HepG2 (cell line): ENCODE measurements around the gene SMIM10L1. TPM values are rescaled to one million over a fixed set of nuclear protein-coding genes. Genes with fewer than 3 reads are reported as not detected.

Experiments used
- ATAC-seq: fragments of 200-7000 bp; cut with Tn5 transposase; 3 replicates; pipeline ENCODE4 v1.9.1; 2020; ENCODE audit warnings: mild to moderate bottlenecking, moderate library complexity
- Bru-seq: library from RNA; stranded (reverse); fragments of 400-500 nt; gene quantifications from one replicate; lab custom pipeline; 2021; lab: Mats Ljungman, UMichigan
- BruChase-seq, 2 experiments: library from RNA; stranded (reverse); fragments of 400-500 nt; gene quantifications; one replicate each; lab custom pipeline; 2021; lab: Mats Ljungman, UMichigan
- BruUV-seq: library from RNA; stranded (reverse); fragments of 400-500 nt; replicated peaks from 2 replicates; lab custom pipeline; 2021; lab: Mats Ljungman, UMichigan
- CTCF ChIA-PET: fragments of 300-600 bp; formaldehyde crosslinking; extraction: SDS; loops from one replicate; lab custom pipeline; 2021; ENCODE audit warnings: low total read pairs, inconsistent platforms, low intra/inter-chr PET ratio; lab: Yijun Ruan, JAX
- POLR2A ChIA-PET: fragments of 350-600 bp; sonication (Branson Sonifier 250); formaldehyde crosslinking; loops from one replicate; lab custom pipeline; 2020; ENCODE audit warnings: antibody characterized with exemption, inconsistent platforms; lab: Yijun Ruan, JAX
- DNase-seq: peaks from one replicate; pipeline ENCODE4 v3.0.0-alpha.2; 2015; ENCODE audit warnings: low spot score
- FAIRE-seq: peaks from 3 replicates; lab custom pipeline; 2011; peaks lifted over from hg19 to GRCh38; lab: Jason Lieb, UNC
- H2AFZ ChIP-seq: one replicate; pipeline ENCODE4 v1.6.1; 2011; ENCODE audit warnings: low read length, inconsistent platforms
- H3K27ac ChIP-seq: fragments of 300-600 bp; 3 replicates; pipeline ENCODE4 v1.8.0; 2011; ENCODE audit warnings: mixed run types, mild to moderate bottlenecking, mixed read lengths, low read length, inconsistent platforms; ENCODE audit not compliant: insufficient read depth; ENCODE audit errors: extremely low read length
- H3K27me3 ChIP-seq, 2 experiments: fragments of 200-600 bp in 1 of 2; 2 replicates in 1 of 2; 3 replicates in 1 of 2; pipeline versions ENCODE4 v1.6.0 to v1.8.0; 2011; ENCODE audit warnings: low read length in 2 of 2, mild to moderate bottlenecking in 2 of 2, moderate library complexity in 2 of 2, inconsistent platforms in 1 of 2; ENCODE audit not compliant: insufficient read depth in 2 of 2, control insufficient read depth in 1 of 2
- H3K36me3 ChIP-seq, 2 experiments: fragments of 200-600 bp in 1 of 2; replicated peaks in 1 of 2; 2 replicates in 1 of 2; 3 replicates in 1 of 2; pipeline versions ENCODE4 v1.5.1 to v1.8.0; 2011; ENCODE audit warnings: low read length in 2 of 2, inconsistent platforms in 1 of 2; ENCODE audit not compliant: insufficient read depth in 2 of 2, control insufficient read depth in 1 of 2
- H3K4me1 ChIP-seq: 2 replicates; pipeline ENCODE4 v1.5.1; 2012; ENCODE audit warnings: low read length, inconsistent platforms; ENCODE audit not compliant: insufficient read depth
- H3K4me2 ChIP-seq: 2 replicates; pipeline ENCODE4 v1.6.0; 2011; ENCODE audit warnings: low read depth, low read length, inconsistent platforms
- H3K4me3 ChIP-seq, 3 experiments: fragments of 200-600 bp in 1 of 3; sonication (generic), shearing (Covaris generic) in 1 of 3; replicated peaks in 1 of 3; 2 replicates each; pipeline ENCODE4 v1.5.1; 2011 to 2016; ENCODE audit warnings: low read length in 3 of 3, inconsistent platforms in 2 of 3, low read depth in 2 of 3, mild to moderate bottlenecking in 2 of 3, control low read depth in 1 of 3, mixed read lengths in 1 of 3; ENCODE audit not compliant: insufficient read depth in 1 of 3
- H3K79me2 ChIP-seq: one replicate; pipeline ENCODE4 v1.6.1; 2011; ENCODE audit warnings: low read length, inconsistent platforms; ENCODE audit not compliant: insufficient read depth
- H3K9ac ChIP-seq: 2 replicates; pipeline ENCODE4 v1.6.0; 2011; ENCODE audit warnings: mild to moderate bottlenecking, low read depth, low read length, inconsistent platforms; ENCODE audit not compliant: insufficient read depth
- H3K9me3 ChIP-seq: 2 replicates; pipeline ENCODE4 v1.5.1; 2012; ENCODE audit warnings: mild to moderate bottlenecking, low read length
- H4K20me1 ChIP-seq: 2 replicates; pipeline ENCODE4 v1.6.0; 2011; ENCODE audit warnings: inconsistent platforms, mild to moderate bottlenecking, low read length, moderate library complexity; ENCODE audit not compliant: insufficient read depth
- HMGA1 ChIP-seq: sonication (generic); formaldehyde crosslinking; conservative IDR thresholded peaks from 2 replicates; pipeline ENCODE4 v1.4.0; 2020; ENCODE audit warnings: missing genetic modification reagents
- KMT2B ChIP-seq: IDR thresholded peaks from 2 replicates; pipeline ENCODE4 v1.6.1; 2016; ENCODE audit warnings: missing genetic modification reagents, missing compliant biosample characterization
- MATR3 ChIP-seq: sonication (generic); formaldehyde crosslinking; IDR thresholded peaks from 2 replicates; pipeline ENCODE4 v1.4.0; 2020; ENCODE audit warnings: missing genetic modification reagents
- SUZ12 ChIP-seq: fragments of 150-350 bp; IDR thresholded peaks from 2 replicates; pipeline ENCODE4 v1.6.1; 2014; ENCODE audit warnings: low read depth, low read length
- ZNF569 ChIP-seq: sonication (generic); formaldehyde crosslinking; IDR thresholded peaks from 2 replicates; pipeline ENCODE4 v1.5.0; 2020; ENCODE audit warnings: mild to moderate bottlenecking, missing genetic modification reagents, moderate library complexity, borderline replicate concordance
- ZNF598 ChIP-seq: sonication (generic); formaldehyde crosslinking; IDR thresholded peaks from 2 replicates; pipeline ENCODE4 v1.5.1; 2020; ENCODE audit warnings: mild to moderate bottlenecking, missing genetic modification reagents, borderline replicate concordance
- ZNF614 ChIP-seq: IDR thresholded peaks from 2 replicates; pipeline ENCODE4 v1.6.1; 2018; ENCODE audit warnings: missing biosample characterization, missing genetic modification reagents, inconsistent platforms, borderline replicate concordance
- WGBS: methylation state at CpG from one replicate; pipeline ENCODE4 v1.1.6; 2017; ENCODE audit warnings: low lambda C conversion rate; 5-methylcytosine and 5-hydroxymethylcytosine counted together
- in situ Hi-C: cut with HindIII; loops from 2 replicates; pipeline ENCODE4 v1.10.0; 2017; ENCODE audit warnings: low pct_unique_long_range_greater_than_20kb; ENCODE audit not compliant: extremely low pct_ligation_motif_present
- intact Hi-C: fragments of 100-400 bp; cut with micrococcal nuclease; formaldehyde crosslinking; loops from one replicate; pipeline ENCODE4 v1.10.0; 2022; ENCODE audit not compliant: unreplicated experiment
- long read RNA-seq, 2 experiments: library from RNA in 1 of 2; library from polyadenylated mRNA in 1 of 2; stranded (forward) in 1 of 2; unstranded in 1 of 2; transcript quantifications; one replicate each; pipeline ENCODE4 v2.0.0, GENCODE V29; 2019 to 2022
- polyA minus RNA-seq, 3 experiments: library from RNA; depleted of rRNA, polyadenylated mRNA; stranded (reverse); fragments of >200 nt; gene quantifications; 2 replicates each; pipeline ENCODE4 v1.2.3, GENCODE V29; 2011; ENCODE audit warnings: low replicate concordance in 1 of 3
- polyA plus RNA-seq, 8 experiments: library from polyadenylated mRNA; depleted of rRNA in 3 of 8; stranded (reverse) in 7 of 8; unstranded in 1 of 8; fragments of >200 nt; fragmentation: Illumina TruSeq in 4 of 8; extraction: Trizol in 4 of 8; gene quantifications; 2 replicates each; pipeline versions ENCODE4 v1.2.1 to v1.2.3, GENCODE V29; 2011 to 2016; ENCODE audit warnings: low read depth in 4 of 8, missing spikeins in 1 of 8, mixed read lengths in 1 of 8; ENCODE audit not compliant: insufficient read depth in 1 of 8
- total RNA-seq, 5 experiments: library from RNA; depleted of rRNA; stranded (reverse); fragments of >200 nt; fragmentation: Illumina TruSeq; extraction: Trizol; gene quantifications; 2 replicates each; pipeline ENCODE4 v1.2.3, GENCODE V29; 2016; ENCODE audit warnings: low read depth in 1 of 5
- TF ChIP-seq, protein P1 (sequence below): sonication (generic); formaldehyde crosslinking; IDR thresholded peaks from 2 replicates; pipeline ENCODE4 v1.5.0; 2020; ENCODE audit warnings: missing genetic modification reagents, mild to moderate bottlenecking, borderline replicate concordance
- TF ChIP-seq, protein P2 (sequence below): IDR thresholded peaks from 2 replicates; pipeline ENCODE4 v1.6.1; 2018; ENCODE audit warnings: missing genetic modification reagents
- TF ChIP-seq, protein P3 (sequence below): sonication (generic); formaldehyde crosslinking; IDR thresholded peaks from 2 replicates; pipeline ENCODE4 v1.5.0; 2020; ENCODE audit warnings: missing genetic modification reagents
- TF ChIP-seq, protein P4 (sequence below): sonication (generic); formaldehyde crosslinking; IDR thresholded peaks from 2 replicates; pipeline ENCODE4 v1.4.0; 2020; ENCODE audit warnings: low read depth, mild to moderate bottlenecking, missing genetic modification reagents

Gene SMIM10L1
- total RNA-seq (2016; rRNA removed; fragmentation: Illumina TruSeq; extraction: Trizol) (11.8 and 12.5 TPM in 2 replicates), polyA plus RNA-seq (2011; rRNA removed) (3.7 and 4.2 TPM in 2 replicates), polyA minus RNA-seq (2011; rRNA and poly(A)+ RNA removed; ENCODE audit: low replicate concordance) (1.9 and 4.0 TPM in 2 replicates), Bru-seq, nascent RNA (percentile 87 among the genes with signal in this experiment), BruChase-seq, experiment 1, labeled RNA remaining after a 6-hour chase (percentile 94 among the genes with signal in this experiment), BruChase-seq, experiment 2, labeled RNA remaining after a 2-hour chase (percentile 89 among the genes with signal in this experiment)
- 7.0 and 8.8 TPM in 2 replicates for total RNA-seq (2016; cell fraction: cytosol; rRNA removed; fragmentation: Illumina TruSeq; extraction: Trizol; ENCODE audit: low read depth)
- total RNA-seq (2016; cell fraction: insoluble cytoplasmic fraction; rRNA removed; fragmentation: Illumina TruSeq; extraction: Trizol): 10.5 and 11.6 TPM in 2 replicates
- total RNA-seq (2016; cell fraction: membrane; rRNA removed; fragmentation: Illumina TruSeq; extraction: Trizol): 13.7 and 15.0 TPM in 2 replicates
- 8.7 and 9.8 TPM in 2 replicates for total RNA-seq (2016; cell fraction: nucleus; rRNA removed; fragmentation: Illumina TruSeq; extraction: Trizol)
- polyA plus RNA-seq (2011; cell fraction: cytosol; rRNA removed): 4.1 and 4.2 TPM in 2 replicates
- polyA plus RNA-seq (2011; cell fraction: nucleus; rRNA removed): 2.9 and 3.3 TPM in 2 replicates
- polyA plus RNA-seq (2012): 7.2 and 9.0 TPM in 2 replicates
- 10.0 and 13.7 TPM in 2 replicates for polyA plus RNA-seq (2016; cell fraction: cytosol; fragmentation: Illumina TruSeq; extraction: Trizol; ENCODE audit: low read depth)
- polyA plus RNA-seq (2016; cell fraction: insoluble cytoplasmic fraction; fragmentation: Illumina TruSeq; extraction: Trizol; ENCODE audit: low read depth): 16.3 and 17.9 TPM in 2 replicates
- polyA plus RNA-seq (2016; cell fraction: membrane; fragmentation: Illumina TruSeq; extraction: Trizol; ENCODE audit: low read depth): 14.9 and 17.2 TPM in 2 replicates
- 10.1 and 11.1 TPM in 2 replicates for polyA plus RNA-seq (2016; cell fraction: nucleus; fragmentation: Illumina TruSeq; extraction: Trizol; ENCODE audit: insufficient read depth, low read depth)
- 3.1 and 3.5 TPM in 2 replicates for polyA minus RNA-seq (2011; cell fraction: cytosol; rRNA and poly(A)+ RNA removed)
- 8.2 and 9.3 TPM in 2 replicates for polyA minus RNA-seq (2011; cell fraction: nucleus; rRNA and poly(A)+ RNA removed)
- long read RNA-seq, experiment 1, full-length matches to known transcripts: 67 of 67 reads
- long read RNA-seq, experiment 1, partial matches to known transcripts: 0 of 67 reads
- long read RNA-seq, experiment 1, other reads (novel, unspliced or antisense): 0 of 67 reads
- long read RNA-seq, experiment 2, full-length matches to known transcripts: 113 of 113 reads
- long read RNA-seq, experiment 2, partial matches to known transcripts: 0 of 113 reads
- long read RNA-seq, experiment 2, other reads (novel, unspliced or antisense): 0 of 113 reads

DNA sequence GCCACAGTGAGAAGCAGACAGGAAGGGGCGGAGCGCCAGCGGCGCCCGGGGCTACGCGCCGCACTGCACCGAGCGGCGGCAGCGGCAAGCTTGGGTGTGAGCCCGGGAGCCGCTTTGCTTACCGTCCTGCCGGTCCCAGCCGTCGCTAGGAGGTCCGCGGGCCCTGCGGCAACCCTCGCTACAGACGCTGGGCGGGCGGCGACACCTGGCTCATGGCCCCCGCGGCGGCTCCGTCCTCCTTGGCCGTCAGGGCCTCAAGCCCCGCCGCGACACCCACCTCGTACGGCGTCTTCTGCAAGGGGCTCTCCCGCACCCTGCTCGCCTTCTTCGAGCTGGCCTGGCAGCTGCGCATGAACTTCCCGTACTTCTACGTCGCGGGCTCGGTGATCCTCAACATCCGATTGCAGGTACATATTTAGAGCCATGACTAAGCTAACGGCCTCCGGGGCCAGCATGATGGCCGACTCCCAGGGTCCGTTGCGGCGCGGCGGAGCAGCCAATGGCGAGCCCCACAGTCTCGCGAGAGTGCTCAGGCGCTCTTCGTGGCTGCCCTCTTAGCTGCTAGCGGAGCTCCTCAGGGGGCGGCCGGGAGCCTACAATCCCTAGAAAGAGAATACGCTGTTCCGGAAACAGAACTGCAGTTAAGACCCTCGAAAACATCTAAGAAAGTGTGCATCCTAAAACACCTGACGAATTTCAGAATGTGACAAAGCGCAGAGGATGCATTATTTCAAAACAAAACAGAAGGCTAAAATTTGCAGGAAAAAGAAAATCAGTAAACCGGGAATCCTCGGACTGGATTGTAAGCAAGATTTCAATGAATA, at the start of gene SMIM10L1:
Gene SMIM10L1, plus strand, starts transcription at position 50 of the 824 bp plus-strand sequence. Its CDS starts 163 bp downstream, at position 213.
- peaks cover 3% of the 10 kb centered on the region in 2 experiments; a peak in 4 of 5 replicates for H3K36me3 ChIP-seq
- peak within 1 kb of the TSS; percentile 75 for H3K4me2 ChIP-seq
- peak within 1 kb of the TSS; percentile 98 for H3K9ac ChIP-seq
- ChIA-PET POLR2A (interaction anchor here (0.6 to 2.1 kb wide), 27 partner anchors 9 to 959 kb away, joined by 3 to 11 read pairs (median 4); partner anchors contain the start of genes GABARAPL1, TAS2R19 and YBX3), CTCF (no interaction called here)
- no TSS peak for BruUV-seq
- peak within 1 kb of the TSS; percentile 46 for H2AFZ ChIP-seq
- 0% methylated on average over 12 of the region's 70 CpGs for WGBS
- DNase-seq (peak; percentile 89), ATAC-seq (peak; percentile 100), FAIRE-seq (peak; percentile 23)
- H3K27ac ChIP-seq: peak within 1 kb of the TSS; percentile 95
- H3K4me1 ChIP-seq: peaks cover 48% of the 10 kb centered on the region
- no peaks in the 10 kb centered on the region for H3K9me3 ChIP-seq
- H3K4me3 ChIP-seq: peak within 1 kb of the TSS; percentile 84 to 94 (median 84)
- intact Hi-C loops: no loop called here
- no peaks in the 10 kb centered on the region; a peak in 1 of 5 replicates for H3K27me3 ChIP-seq
- H3K79me2 ChIP-seq: peaks cover 64% of the 10 kb centered on the region
- in situ Hi-C loops: no loop called here
- H4K20me1 ChIP-seq: peaks cover 22% of the 10 kb centered on the region
- TF ChIP-seq ZNF569 (CRISPR knock-in tag) (no peak), ZNF598 (peak; percentile 86; the same call in 1 of the 2 replicates), KMT2B (CRISPR knock-in tag) (peak; percentile 98), HMGA1 (no peak), SUZ12 (peak; percentile 32; the same call in 1 of the 2 replicates), MATR3 (CRISPR knock-in tag) (no peak), ZNF614 (CRISPR knock-in tag) (no peak)
- TF ChIP-seq, protein P1, sequence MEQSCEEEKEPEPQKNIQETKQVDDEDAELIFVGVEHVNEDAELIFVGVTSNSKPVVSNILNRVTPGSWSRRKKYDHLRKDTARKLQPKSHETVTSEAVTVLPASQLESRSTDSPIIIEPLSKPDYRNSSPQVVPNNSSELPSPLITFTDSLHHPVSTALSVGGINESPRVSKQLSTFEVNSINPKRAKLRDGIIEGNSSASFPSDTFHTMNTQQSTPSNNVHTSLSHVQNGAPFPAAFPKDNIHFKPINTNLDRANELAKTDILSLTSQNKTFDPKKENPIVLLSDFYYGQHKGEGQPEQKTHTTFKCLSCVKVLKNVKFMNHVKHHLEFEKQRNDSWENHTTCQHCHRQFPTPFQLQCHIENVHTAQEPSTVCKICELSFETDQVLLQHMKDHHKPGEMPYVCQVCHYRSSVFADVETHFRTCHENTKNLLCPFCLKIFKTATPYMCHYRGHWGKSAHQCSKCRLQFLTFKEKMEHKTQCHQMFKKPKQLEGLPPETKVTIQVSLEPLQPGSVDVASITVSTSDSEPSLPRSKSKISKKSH (CRISPR knock-in tag): 0 out of 2 replicates have a peak, but pooled peaks have one; percentile 45
- TF ChIP-seq, protein P2, sequence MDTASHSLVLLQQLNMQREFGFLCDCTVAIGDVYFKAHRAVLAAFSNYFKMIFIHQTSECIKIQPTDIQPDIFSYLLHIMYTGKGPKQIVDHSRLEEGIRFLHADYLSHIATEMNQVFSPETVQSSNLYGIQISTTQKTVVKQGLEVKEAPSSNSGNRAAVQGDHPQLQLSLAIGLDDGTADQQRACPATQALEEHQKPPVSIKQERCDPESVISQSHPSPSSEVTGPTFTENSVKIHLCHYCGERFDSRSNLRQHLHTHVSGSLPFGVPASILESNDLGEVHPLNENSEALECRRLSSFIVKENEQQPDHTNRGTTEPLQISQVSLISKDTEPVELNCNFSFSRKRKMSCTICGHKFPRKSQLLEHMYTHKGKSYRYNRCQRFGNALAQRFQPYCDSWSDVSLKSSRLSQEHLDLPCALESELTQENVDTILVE (CRISPR knock-in tag): peak; percentile 60; the same call in 1 of the 2 replicates
- TF ChIP-seq, protein P3, sequence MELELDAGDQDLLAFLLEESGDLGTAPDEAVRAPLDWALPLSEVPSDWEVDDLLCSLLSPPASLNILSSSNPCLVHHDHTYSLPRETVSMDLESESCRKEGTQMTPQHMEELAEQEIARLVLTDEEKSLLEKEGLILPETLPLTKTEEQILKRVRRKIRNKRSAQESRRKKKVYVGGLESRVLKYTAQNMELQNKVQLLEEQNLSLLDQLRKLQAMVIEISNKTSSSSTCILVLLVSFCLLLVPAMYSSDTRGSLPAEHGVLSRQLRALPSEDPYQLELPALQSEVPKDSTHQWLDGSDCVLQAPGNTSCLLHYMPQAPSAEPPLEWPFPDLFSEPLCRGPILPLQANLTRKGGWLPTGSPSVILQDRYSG (CRISPR knock-in tag): no peak
- TF ChIP-seq, protein P4, sequence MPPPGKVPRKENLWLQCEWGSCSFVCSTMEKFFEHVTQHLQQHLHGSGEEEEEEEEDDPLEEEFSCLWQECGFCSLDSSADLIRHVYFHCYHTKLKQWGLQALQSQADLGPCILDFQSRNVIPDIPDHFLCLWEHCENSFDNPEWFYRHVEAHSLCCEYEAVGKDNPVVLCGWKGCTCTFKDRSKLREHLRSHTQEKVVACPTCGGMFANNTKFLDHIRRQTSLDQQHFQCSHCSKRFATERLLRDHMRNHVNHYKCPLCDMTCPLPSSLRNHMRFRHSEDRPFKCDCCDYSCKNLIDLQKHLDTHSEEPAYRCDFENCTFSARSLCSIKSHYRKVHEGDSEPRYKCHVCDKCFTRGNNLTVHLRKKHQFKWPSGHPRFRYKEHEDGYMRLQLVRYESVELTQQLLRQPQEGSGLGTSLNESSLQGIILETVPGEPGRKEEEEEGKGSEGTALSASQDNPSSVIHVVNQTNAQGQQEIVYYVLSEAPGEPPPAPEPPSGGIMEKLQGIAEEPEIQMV (CRISPR knock-in tag): no peak
